OCI-LY1 (cell line): ENCODE measurements around the gene CRHR1.

Experiments used
- H2AFZ ChIP-seq: fragments of 200-600 bp; sonication (generic), shearing (Covaris generic); 2 replicates; pipeline ENCODE4 v1.6.0; 2014; ENCODE audit warnings: antibody characterized with exemption, mild to moderate bottlenecking, low read length
- H3F3A ChIP-seq: fragments of 200-600 bp; sonication (generic), shearing (Covaris generic); 2 replicates; pipeline ENCODE4 v1.6.0; 2014; ENCODE audit warnings: mild to moderate bottlenecking, antibody characterized with exemption, low read length, moderate library complexity; ENCODE audit not compliant: insufficient read depth
- H3K27ac ChIP-seq: fragments of 200-600 bp; sonication (generic); 2 replicates; pipeline ENCODE4 v1.5.1; 2014; ENCODE audit warnings: low read length, mixed run types, mild to moderate bottlenecking, low read depth; ENCODE audit not compliant: poor library complexity, severe bottlenecking
- H3K27me3 ChIP-seq: fragments of 200-600 bp; sonication (generic); 2 replicates; pipeline ENCODE4 v1.6.0; 2014; ENCODE audit warnings: antibody characterized with exemption, mild to moderate bottlenecking, low read length, moderate library complexity; ENCODE audit not compliant: insufficient read depth
- H3K36me3 ChIP-seq: fragments of 200-600 bp; sonication (generic); 2 replicates; pipeline ENCODE4 v1.6.1; 2014; ENCODE audit warnings: mild to moderate bottlenecking, antibody characterized with exemption, low read length, moderate library complexity, mixed read lengths; ENCODE audit not compliant: insufficient read depth
- H3K4me1 ChIP-seq: fragments of 200-600 bp; sonication (generic); 2 replicates; pipeline ENCODE4 v1.5.1; 2014; ENCODE audit warnings: mild to moderate bottlenecking, low read length, moderate library complexity; ENCODE audit not compliant: insufficient read depth, severe bottlenecking
- H3K4me2 ChIP-seq: fragments of 200-600 bp; sonication (generic), shearing (Covaris generic); 2 replicates; pipeline ENCODE4 v1.6.1; 2014; ENCODE audit warnings: low read length
- H3K4me3 ChIP-seq: fragments of 200-600 bp; sonication (generic); 2 replicates; pipeline ENCODE4 v1.5.1; 2014; ENCODE audit warnings: low read length, low read depth, mild to moderate bottlenecking, mixed read lengths; ENCODE audit not compliant: poor library complexity, severe bottlenecking
- H3K79me2 ChIP-seq: fragments of 200-600 bp; shearing (Covaris generic); 2 replicates; pipeline ENCODE4 v1.6.1; 2016; ENCODE audit warnings: mixed run types, low read length, mixed read lengths; ENCODE audit not compliant: insufficient read depth
- H3K9ac ChIP-seq: fragments of 200-600 bp; sonication (generic), shearing (Covaris generic); 2 replicates; pipeline ENCODE4 v1.6.1; 2014; ENCODE audit warnings: mild to moderate bottlenecking, low read length, mixed read lengths
- H3K9me2 ChIP-seq: fragments of 200-600 bp; sonication (generic), shearing (Covaris generic); 2 replicates; pipeline ENCODE4 v1.6.1; 2014; ENCODE audit warnings: low read depth, mild to moderate bottlenecking, low read length, mixed read lengths
- H3K9me3 ChIP-seq: fragments of 200-600 bp; shearing (Covaris generic); 2 replicates; pipeline ENCODE4 v1.6.1; 2014; ENCODE audit warnings: low read length, mixed read lengths
- H4K20me1 ChIP-seq: fragments of 200-600 bp; sonication (generic), shearing (Covaris generic); 2 replicates; pipeline ENCODE4 v1.6.0; 2016; ENCODE audit warnings: mild to moderate bottlenecking, low read length; ENCODE audit not compliant: insufficient read depth
- EZH2 ChIP-seq: fragments of 200-600 bp; sonication (generic), shearing (Covaris generic); IDR thresholded peaks from 2 replicates; pipeline ENCODE4 v1.8.0; 2017; ENCODE audit warnings: borderline replicate concordance, mixed run types, mild to moderate bottlenecking, antibody characterized with exemption, low read length, moderate library complexity, mixed read lengths
- TF ChIP-seq, protein P1 (sequence below): fragments of 200-600 bp; sonication (generic), shearing (Covaris generic); IDR thresholded peaks from 2 replicates; pipeline ENCODE4 v1.5.1; 2017; ENCODE audit warnings: mild to moderate bottlenecking, antibody characterized with exemption, low read length, moderate library complexity, mixed read lengths

Gene CRHR1

DNA sequence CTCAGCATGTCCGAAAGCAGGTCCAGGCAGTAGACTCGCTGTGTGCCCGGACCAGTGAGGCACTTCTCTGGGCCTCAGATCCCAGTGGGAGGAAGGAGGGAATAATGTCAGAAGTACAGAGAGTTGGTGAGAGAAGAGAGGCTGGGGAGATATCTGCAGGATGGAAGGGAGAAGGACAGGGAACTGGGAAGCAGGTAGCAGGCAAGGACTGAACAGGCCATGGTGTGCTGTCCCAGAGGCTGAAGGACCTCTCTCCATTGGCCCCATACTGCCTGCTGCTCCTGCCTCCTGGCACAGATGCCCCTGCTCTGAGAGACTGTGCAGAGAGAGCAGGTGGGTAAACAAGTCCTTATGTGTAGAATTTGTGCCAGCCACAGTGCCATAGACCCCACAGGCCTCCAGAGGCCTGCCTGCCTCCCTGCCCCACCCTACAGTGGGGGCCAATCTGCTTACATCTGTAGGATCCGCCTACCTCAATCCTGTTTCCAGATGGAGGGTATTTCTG is 34.2 kb upstream of the CRHR1 start:
- H3K27ac ChIP-seq, result no peak overlapping the region
- no peaks in the 10 kb centered on the region for H3K9me2 ChIP-seq
- H3K9ac ChIP-seq, result no peak overlapping the region
- no peaks in the 10 kb centered on the region for H4K20me1 ChIP-seq
- no peak overlapping the region for H2AFZ ChIP-seq
- H3K4me3 ChIP-seq, result no peak overlapping the region
- no peaks in the 10 kb centered on the region for H3K36me3 ChIP-seq
- no peaks in the 10 kb centered on the region for H3K79me2 ChIP-seq
- H3K27me3 ChIP-seq, result no peaks in the 10 kb centered on the region; the same call in 1 of the 2 replicates
- H3K4me1 ChIP-seq, result no peaks in the 10 kb centered on the region
- no peak overlapping the region for H3K4me2 ChIP-seq
- H3F3A ChIP-seq, result no peaks in the 10 kb centered on the region
- no peak for TF ChIP-seq EZH2
- TF ChIP-seq, protein P1, sequence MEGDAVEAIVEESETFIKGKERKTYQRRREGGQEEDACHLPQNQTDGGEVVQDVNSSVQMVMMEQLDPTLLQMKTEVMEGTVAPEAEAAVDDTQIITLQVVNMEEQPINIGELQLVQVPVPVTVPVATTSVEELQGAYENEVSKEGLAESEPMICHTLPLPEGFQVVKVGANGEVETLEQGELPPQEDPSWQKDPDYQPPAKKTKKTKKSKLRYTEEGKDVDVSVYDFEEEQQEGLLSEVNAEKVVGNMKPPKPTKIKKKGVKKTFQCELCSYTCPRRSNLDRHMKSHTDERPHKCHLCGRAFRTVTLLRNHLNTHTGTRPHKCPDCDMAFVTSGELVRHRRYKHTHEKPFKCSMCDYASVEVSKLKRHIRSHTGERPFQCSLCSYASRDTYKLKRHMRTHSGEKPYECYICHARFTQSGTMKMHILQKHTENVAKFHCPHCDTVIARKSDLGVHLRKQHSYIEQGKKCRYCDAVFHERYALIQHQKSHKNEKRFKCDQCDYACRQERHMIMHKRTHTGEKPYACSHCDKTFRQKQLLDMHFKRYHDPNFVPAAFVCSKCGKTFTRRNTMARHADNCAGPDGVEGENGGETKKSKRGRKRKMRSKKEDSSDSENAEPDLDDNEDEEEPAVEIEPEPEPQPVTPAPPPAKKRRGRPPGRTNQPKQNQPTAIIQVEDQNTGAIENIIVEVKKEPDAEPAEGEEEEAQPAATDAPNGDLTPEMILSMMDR, result no peak
- no peaks in the 10 kb centered on the region for H3K9me3 ChIP-seq

DNA sequence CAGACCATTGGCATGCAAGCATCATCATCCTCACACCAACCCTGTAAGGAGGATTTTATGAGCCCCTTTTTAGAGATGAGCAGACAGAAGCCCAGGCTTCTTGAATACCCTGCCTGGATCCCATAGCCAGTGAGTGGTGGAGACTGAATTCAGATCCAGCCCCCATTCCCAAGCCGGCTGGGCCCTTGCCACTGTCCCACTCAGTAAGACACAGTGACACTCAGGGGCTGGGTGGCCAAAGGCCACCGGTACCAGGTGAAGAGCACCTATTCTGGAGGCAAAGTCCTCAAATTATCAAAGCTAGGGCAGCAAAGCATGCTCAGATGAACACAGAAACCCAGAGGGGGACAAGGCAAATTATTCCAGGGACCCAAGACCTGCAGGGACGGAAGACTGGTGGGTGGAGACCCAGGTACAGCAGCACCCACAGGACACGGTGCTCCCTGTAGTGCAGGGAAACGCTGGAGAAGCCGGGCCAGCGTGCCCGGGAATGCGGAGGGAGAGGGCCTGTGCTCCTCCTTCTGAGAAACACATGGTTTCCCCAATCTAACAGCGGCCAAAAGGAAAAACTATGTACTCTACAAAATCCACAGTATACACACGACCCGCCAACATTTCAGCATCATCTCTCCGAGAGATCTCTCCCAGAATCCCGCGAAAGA is 33.2 kb upstream of the CRHR1 start:
- Histone ChIP-seq H3K27ac (no peak overlapping the region), H3K27me3 (no peaks in the 10 kb centered on the region; the same call in 1 of the 2 replicates), H4K20me1 (no peaks in the 10 kb centered on the region), H3K4me3 (no peak overlapping the region), H3K4me2 (no peak overlapping the region), H3K9me2 (no peaks in the 10 kb centered on the region), H3K9ac (no peak overlapping the region), H3K79me2 (no peaks in the 10 kb centered on the region), H3F3A (no peaks in the 10 kb centered on the region), H3K4me1 (no peaks in the 10 kb centered on the region), H3K9me3 (no peaks in the 10 kb centered on the region), H2AFZ (no peak overlapping the region), H3K36me3 (no peaks in the 10 kb centered on the region)
- TF ChIP-seq EZH2, result no peak
- TF ChIP-seq, protein P1, result no peak

DNA sequence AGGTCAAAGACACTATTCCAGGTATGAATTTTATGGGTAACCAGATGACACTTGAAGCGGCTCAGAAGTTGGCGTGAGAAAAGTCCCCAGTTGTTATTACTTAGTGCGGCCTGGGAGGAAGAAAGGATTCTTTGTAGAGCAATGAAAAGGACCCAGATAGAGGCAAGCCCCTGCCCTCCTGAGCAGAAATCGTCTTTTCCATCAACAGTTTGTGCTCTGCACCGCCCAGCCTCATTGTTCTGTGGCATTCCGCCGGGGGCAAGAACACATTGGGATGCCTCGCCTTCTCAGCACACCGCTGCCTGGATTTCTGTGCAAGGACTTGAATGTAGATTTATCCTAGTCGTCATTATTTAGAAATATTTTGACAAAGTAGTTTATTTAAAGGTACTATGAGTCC is 32.7 kb upstream of the CRHR1 start:
- Histone ChIP-seq H3F3A (no peaks in the 10 kb centered on the region), H3K9me3 (no peaks in the 10 kb centered on the region), H4K20me1 (no peaks in the 10 kb centered on the region), H3K27ac (no peak overlapping the region), H3K4me3 (no peak overlapping the region), H3K9ac (no peak overlapping the region), H2AFZ (no peak overlapping the region), H3K4me2 (no peak overlapping the region), H3K4me1 (no peaks in the 10 kb centered on the region), H3K27me3 (no peaks in the 10 kb centered on the region; the same call in 1 of the 2 replicates), H3K79me2 (no peaks in the 10 kb centered on the region), H3K36me3 (no peaks in the 10 kb centered on the region), H3K9me2 (no peaks in the 10 kb centered on the region)
- TF ChIP-seq, protein P1, result no peak
- no peak for TF ChIP-seq EZH2
